Measurements from ENCODE around the gene ACAA2. TPM values are rescaled to one million over a fixed set of nuclear protein-coding genes. Genes with fewer than 3 reads are reported as not detected.

The ACAA2 gene
- total RNA-seq, 1 experiment from 2014 or later = 18.2 TPM

- no TSS peak for BruUV-seq (replicated peaks)
Observed at GRCh38 chr18:49763590-49763989, 49.7 kb downstream of the ACAA2 start.

More at GRCh38 chr18:49763590-49763989, 49.7 kb downstream of the ACAA2 start:
- RAD21 ChIA-PET (ENCODE audit: low non-redundant PET in 1 of 2, low total read pairs in 2 of 2, uncharacterized antibody in 2 of 2, unreplicated experiment in 2 of 2) = no interaction called here
- Histone ChIP-seq H3K9me3 (ENCODE audit: control insufficient read depth in 1 of 2, insufficient read depth in 1 of 2, low read depth in 1 of 2, low read length in 2 of 2) (no peaks in the 10 kb centered on the region), H3K9me2 (ENCODE audit: insufficient read depth) (no peaks in the 10 kb centered on the region), H3K4me1 (ENCODE audit: control insufficient read depth in 1 of 2, insufficient read depth in 2 of 2, low read length in 2 of 2) (no peaks in the 10 kb centered on the region), H4K20me1 (ENCODE audit: insufficient read depth) (no peaks in the 10 kb centered on the region), H3K9ac (ENCODE audit: low read length) (no peak overlapping the region), H3K4me2 (ENCODE audit: low read length) (no peak overlapping the region), H3K4me3 (replicated peaks in 1 of 2; ENCODE audit: low read depth in 1 of 2, low read length in 2 of 2) (no peak overlapping the region), H3K36me3 (ENCODE audit: control insufficient read depth in 1 of 2, insufficient read depth in 2 of 2, low read length in 2 of 2) (no peaks in the 10 kb centered on the region), H2AFZ (ENCODE audit: low read depth, low read length, poor library complexity, severe bottlenecking) (no peak overlapping the region), H3K79me2 (ENCODE audit: insufficient read depth, low read length) (no peaks in the 10 kb centered on the region), H3K27ac (ENCODE audit: low read depth, low read length) (no peak overlapping the region), H3K27me3 (ENCODE audit: insufficient read depth, low read length) (no peaks in the 10 kb centered on the region)
- DNase-seq (ENCODE audit: low read depth, low spot score) (no peak), ATAC-seq (no peak)
- intact Hi-C loops (cut with micrococcal nuclease) = loop anchor here (10.0 kb wide), 1 partner anchor 1089 kb away; no protein-coding TSS in a partner anchor
- CTCF ChIA-PET = no interaction called here
- POLR2A ChIA-PET = no interaction called here
- TF ChIP-seq SRF (IDR thresholded peaks at IDR 0.05; ENCODE audit: low read depth) = no peak
- no peak for TF ChIP-seq EGR1 (IDR thresholded peaks at IDR 0.05; ENCODE audit: low read depth)
- no peak for TF ChIP-seq FOSL1 (IDR thresholded peaks at IDR 0.05; ENCODE audit: low read depth)
- TF ChIP-seq REST (IDR thresholded peaks at IDR 0.05; ENCODE audit: low read depth) = no peak
- no peak for TF ChIP-seq ZNF274 (IDR thresholded peaks at IDR 0.05; ENCODE audit: low read depth, low read length)
- no peak for TF ChIP-seq ZBTB33 (IDR thresholded peaks at IDR 0.05; ENCODE audit: extremely low read depth, insufficient replicate concordance, low read length)
